Islet precursor cell (in vitro differentiated cells): ENCODE results near the gene TMEM208.

ENCODE experiments used
- DNase-seq: peaks from one replicate; pipeline ENCODE4 v3.0.0-alpha.2; 2018

The TMEM208 gene

DNA sequence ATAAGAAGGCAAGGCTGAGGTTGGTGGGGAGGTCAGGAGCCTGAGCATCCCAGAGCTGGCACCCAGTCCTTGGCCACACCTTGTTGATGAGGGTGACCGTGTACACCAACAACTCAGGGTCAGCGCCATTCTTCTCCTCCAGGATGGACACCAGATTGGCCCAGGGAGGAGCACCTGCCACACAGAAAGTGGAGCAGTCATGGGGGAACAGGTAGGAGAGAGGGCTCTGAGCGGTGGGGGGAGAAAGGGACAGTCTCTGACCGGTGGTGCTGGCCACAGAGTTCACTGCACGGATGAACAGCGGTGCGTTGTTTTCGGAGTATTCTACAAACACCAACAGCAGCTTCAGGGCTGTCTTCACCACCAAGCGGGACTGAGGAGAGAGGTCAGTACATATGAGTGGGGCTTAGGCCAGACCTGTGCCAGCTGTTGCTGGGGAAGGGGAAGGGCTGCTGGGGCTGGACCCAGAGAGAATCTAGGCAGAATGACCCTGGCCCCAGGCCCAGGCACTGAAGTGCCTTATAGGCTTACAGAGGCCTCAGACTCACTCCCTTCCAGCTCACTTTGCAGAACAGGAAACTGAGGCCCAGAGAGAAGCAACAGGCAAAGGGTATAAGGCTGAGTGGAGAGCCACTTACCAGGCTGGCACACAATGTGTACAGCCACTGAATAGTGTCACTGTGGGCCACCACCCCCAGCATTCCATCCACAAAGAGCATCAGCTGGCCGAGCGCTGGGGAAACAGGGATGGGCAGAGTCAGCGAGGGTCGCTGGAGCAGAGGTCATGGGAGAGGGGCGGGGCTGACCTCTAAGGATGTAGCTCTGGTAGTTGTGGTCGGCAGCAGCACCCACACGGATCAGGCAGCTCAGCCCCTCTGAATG, 10.7 kb downstream of the TMEM208 start:
- peak; percentile 52 for DNase-seq

- no peak for DNase-seq
Measured at GRCh38 chr16:67238278-67238575, 11.3 kb downstream of the TMEM208 start.

DNA sequence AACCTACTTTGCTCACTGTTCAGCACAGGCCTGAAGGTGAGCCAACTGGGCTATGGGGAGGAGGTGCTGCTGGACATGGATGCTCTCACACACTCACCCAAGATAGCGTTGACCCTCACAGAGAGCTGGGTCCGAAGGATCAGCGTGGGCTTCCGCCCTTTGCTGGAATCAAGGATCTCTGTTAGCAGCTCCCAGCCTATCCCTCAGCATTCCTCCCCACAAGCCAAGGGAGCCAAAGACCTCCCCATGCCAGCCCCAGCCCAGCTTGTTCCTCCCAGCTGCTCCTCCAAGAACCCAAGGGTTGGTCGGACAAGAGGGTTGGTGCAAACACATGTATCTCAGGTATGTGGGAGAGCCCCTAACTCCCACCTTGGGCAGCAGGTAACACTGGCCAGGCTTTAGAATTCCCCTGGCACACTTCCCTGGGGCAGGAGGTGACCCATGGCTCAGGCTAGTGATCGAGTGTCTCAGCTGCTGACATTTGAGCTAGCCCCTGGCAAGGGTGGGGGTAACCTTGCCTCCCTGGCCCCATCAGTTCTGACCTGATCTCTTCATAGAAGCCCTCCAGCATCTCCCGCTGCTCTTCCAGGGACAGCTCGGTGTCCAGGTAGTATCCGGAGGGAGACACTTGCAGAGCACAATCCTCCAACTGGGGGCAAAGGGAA, 12.0 kb downstream of the TMEM208 start:
- peak; percentile 45 for DNase-seq

DNA sequence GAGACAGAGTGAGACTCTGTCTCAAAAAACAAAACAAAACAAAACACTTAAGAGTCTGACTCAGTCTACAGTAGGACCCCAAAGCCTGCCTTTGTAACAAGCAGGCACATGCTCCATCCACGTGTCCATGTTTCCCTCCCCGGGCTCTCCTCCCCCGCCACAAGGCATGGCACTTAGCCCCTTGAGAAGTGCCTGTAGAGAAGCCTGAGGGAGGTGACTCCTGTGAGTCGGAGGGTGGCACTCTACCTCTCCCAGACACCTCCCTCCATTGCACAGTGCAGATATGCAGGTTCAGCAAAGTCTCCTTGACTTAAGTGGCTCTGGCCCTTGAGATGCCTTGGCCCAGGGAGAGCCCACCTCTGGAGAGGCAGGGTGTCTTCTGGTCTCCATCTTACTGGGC, 13.6 kb downstream of the TMEM208 start:
- DNase-seq: peak; percentile 81

- DNase-seq: peak; percentile 97
Measured at GRCh38 chr16:67241008-67241900, 14.3 kb downstream of the TMEM208 start.

- DNase-seq: peak; percentile 48
Measured at GRCh38 chr16:67242138-67242730, 15.3 kb downstream of the TMEM208 start.

- DNase-seq: no peak
Measured at GRCh38 chr16:67243481-67243880, 16.6 kb downstream of the TMEM208 start.

DNA sequence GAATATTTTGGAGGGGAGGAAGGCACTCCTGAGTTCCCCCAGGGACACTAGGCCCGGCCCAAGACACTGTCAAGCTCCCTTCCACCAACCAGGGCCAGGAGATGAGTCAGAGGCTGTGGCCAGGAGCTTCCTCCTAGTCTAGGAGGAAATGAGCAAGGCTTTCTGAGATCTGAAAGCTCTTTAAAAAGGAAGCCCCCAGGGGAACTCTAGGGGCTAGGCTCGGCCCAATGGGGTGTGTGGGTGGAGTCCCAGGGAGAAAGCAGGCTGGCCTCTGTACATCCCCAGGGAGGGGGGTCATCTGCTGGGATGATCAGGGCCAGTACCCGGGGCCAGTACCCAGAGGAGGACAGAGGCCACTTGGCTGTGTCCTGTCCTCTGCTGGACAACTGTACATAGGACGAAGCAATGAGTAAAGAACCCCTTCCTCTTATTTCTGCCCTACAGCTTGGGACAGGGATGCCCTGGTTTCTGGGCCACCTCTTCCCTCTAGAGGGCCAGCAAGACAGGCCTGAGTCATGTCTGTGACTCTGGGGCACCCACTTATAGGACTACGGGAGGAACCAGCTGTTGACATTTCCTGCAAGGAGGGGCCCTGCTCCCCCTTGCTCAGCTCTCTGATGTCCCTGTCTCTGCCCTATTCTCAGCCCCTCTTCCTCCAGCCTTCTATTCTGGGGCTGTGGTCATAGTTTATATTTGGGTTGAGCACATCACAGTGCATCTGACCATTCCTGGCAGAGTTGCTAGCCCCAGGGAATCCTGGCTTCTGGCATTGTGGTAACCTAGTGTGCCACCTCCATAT, 17.7 kb downstream of the TMEM208 start:
- DNase-seq: peak; percentile 92

DNA sequence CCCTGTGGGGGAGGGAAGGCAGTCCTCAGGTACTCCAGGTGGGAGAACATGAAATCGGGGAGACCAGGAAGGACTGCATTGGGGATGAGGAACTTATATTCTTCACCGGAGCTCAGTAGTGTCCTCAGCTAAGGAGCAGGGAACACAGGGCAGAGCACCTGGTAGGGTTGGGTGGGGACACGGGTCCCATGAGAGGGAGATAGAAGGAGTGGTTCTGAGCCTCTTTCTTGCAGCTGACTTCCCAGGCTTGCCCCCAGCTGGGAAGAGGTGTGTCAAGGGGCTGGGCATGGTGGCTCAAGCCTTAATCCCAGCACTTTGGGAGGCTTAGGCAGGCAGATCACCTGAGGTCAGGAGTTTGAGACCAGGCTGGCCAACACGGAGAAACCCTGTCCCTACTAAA, 18.3 kb downstream of the TMEM208 start:
- DNase-seq: no peak

DNA sequence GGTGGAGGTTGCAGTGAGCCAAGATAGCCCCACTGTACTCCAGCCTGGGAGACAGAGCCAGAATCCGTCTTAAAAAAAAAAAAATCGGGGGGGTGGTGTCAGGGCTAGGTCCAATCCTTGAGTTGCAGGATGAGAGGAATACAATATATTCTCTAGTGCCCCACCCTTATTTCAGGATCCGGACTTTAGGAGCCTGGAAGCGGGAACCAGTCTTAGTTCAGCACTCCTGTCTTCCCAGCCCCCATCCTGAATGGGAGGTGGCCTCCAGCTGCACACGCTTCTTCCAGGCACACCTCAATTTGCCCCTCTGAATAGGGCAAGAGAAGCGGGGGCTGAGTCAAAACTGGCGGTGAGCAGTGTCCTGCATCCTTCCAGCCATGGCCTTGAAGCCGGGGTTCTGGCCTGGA, 18.7 kb downstream of the TMEM208 start:
- DNase-seq: no peak

DNA sequence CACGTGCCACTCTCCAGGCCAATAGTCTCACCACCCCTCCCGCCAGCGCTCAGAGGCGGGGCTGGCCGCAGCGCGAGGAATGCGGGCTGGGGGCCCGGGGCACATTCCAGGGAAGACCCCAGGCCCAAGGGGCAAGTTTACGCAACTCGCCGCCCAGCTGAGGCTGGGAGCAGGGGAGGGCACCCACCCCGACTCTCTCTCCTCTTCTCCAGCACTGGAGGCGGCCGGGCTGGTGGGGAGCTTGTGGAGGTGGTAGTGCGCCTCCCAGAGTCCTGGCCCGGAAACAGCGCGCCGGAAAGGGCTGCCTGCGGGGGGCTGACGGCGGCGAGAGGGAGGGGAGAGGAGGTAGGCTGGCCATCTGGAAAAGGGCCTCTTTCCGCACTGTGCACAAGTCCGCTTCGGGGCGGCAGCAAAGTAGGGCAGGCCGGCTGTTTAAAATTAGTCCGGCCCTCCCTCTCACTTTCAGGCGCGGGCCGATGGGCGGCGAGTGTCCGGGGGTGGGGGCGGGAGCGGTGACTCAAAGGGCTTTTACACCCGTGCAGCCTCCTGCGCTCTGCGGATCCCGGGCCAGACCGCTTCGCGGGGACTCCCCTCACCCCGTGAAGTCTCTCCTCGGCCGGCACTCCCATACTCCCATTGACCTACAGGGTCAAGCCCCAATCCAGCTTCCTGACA, 19.3 kb downstream of the TMEM208 start:
- DNase-seq: peak; percentile 95

DNA sequence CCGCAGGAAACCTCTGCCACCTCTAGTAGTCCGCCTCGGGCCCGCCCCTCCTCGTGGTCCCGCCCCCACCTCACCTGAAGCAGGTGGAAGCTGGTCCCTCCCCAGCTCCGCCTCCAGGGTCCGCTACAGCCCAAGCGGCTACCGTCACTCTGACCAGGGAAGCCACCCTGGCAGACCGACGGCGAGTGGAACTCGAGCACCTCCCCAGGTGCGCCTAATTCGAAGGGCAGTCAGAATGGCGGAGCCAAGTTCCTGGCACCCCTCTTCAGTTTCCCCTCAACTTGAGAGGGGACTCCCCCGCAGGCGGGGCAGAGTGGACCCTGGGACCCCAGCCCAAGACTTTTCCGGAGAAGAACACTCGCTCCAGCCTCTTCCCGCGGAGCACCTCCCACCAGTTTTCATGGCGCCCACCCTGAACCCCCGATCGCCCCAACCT, 19.8 kb downstream of the TMEM208 start:
- peak; percentile 95 for DNase-seq

DNA sequence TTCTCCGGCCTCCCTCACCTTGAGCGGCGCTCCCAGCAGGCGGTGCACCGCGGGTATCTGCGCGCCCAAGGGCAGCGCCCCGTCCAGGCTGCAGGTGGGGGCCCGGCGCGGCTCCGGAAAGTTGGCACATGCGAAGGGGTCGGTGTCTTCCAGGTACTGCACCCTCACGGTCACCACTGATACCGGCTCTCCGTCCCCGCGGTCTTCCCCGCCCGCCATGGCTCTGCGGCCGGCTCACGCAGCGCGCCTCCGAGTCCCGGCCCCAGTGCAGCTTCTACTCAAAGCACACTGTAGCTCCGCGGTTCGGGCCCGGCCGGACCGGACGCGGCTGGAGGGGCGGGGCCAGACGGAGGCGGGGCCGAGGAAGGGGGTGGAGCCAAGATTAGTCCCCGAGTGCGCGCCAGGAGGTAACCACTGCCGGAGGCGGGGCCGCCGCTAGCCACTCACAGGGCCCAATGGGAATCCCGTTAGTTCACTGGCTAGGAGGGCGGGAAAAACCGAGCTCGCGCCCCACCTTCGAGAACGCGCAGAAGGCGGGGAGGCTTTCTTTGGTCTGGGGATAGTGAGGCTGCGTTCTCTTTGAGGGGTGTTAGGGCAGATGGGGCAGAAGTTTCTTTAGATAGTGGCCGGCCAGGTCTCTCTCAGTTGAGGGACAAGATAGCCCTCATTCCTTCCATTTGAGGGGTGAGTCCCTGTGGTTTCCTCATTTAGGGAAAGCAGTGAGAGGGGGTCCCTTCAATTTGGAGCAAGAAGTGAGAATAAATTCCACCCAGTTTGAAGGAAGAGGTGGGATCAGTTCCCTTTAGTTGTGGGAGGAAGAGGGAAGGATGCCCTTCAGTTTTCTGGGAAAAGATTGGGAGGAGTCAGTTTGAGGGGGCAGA, 20.5 kb downstream of the TMEM208 start, which contains the start of gene FHOD1:
Gene FHOD1 (minus strand): TSS at position 290 of the 881 bp plus-strand sequence. CDS start 71 bp downstream, at position 219.
- DNase-seq: peak; percentile 98

DNA sequence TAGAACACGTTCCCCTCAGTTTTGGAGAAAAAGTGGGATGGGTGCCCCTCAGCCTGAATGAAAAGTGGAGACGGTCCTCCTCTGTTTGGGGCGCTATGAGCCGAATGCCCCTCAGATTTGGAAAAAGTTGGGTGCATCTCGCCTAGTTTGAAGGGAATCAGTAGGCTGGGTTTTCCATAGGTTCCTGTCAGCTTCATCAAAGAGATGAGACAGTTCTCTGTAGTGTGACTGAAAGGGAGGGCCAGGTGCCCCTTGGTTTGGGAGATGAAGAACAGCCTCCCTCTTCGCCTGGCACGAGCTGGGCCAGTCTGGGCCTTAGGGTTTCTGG, 21.1 kb downstream of the TMEM208 start:
- no peak for DNase-seq

DNA sequence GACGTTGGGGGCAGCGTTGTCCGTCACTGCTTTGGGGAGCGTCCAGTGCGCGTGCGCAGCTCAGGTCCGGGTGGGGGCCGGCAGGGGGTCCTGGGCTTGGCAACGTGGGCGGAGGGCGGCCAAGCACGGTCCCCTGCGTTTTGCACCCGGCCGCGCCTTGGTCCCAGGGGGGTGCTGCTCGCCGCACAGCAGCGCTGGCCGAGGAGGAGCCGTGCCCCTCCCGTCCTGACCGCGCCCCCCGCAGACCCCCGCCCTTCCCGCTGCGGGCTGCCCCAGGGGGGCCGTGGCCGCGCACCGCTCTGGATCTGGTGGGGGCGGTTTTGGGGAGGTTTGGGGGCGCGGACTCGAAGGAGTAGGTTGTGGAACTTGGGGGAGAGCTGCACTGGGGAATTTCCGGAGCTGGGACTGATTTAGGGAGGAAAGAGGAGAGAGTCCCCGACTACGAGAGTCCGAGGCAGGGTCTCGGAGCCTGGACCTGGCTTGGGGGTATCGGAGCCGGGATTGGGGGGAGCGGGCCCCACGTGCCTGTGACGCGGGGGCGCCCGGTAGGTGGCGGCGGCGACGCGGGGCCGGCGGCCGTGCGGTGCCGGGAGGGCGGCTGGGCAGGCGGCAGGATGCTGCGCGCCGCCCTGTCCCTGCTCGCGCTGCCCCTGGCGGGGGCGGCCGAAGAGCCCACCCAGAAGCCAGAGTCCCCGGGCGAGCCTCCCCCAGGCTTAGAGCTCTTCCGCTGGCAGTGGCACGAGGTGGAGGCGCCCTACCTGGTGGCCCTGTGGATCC, 21.7 kb downstream of the TMEM208 start, which contains the start of gene SLC9A5:
Gene SLC9A5 (plus strand): TSS at position 579 of the 777 bp plus-strand sequence. CDS start 36 bp downstream, at position 615.
- no peak for DNase-seq

DNA sequence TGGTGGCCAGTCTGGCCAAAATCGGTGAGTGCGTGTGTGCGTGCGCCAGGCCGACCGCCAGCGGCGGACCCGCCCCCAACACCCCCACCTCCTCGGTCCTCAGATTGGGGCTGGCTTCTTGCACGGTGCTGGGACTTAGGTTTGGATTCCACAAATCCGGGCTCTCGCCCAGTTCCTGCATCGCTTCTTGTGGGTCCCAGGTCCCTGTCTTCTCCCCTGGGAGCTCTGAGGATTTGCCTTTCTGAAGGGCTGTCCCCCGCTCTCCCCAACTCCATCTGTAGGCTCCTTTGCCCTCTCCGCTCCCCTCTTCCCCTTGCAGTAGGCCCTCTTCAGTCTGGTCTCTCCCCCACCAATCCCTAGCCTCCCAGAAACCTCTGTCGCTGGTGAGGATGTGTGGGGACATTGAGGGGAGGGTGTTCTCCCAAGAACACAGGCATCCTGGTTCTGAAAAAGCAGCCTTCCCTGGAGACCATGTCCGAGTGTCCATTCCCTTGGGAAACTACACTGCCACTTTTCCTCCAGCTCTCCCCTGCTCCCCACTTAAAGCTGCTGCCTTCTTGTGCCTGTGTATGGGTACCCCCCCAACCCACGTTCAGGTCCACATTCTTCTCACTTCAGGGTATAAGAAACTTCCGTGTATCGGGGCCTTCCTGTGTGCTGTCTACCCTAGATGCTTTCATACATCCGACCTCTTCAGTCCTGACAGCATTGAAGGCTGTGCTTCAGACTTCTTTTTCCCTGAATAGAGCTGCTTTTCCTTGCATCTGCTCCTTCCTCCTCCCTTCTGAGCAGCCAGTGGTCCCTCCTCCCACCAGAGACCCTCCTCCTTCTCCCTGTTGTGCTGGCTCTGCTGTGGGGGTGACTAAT, 22.5 kb downstream of the TMEM208 start:
- DNase-seq: no peak

- DNase-seq: no peak
Measured at GRCh38 chr16:67250045-67250327, 23.1 kb downstream of the TMEM208 start.

- no peak for DNase-seq
Measured at GRCh38 chr16:67252609-67253497, 25.9 kb downstream of the TMEM208 start.
